NCI-H460 (cell line): ENCODE results near the gene SIPA1L3. TPM values are rescaled to one million over a fixed set of nuclear protein-coding genes. Genes with fewer than 3 reads are reported as not detected.

ENCODE experiments used
- DNase-seq: peaks from one replicate; pipeline ENCODE4 v3.0.0-alpha.2; 2016; ENCODE audit warnings: low read depth; ENCODE audit errors: extremely low read depth
- total RNA-seq: library from RNA; depleted of rRNA; stranded (reverse); fragments of >200 nt; shearing (Covaris generic); gene quantifications from 2 replicates; pipeline ENCODE4 v1.2.3, GENCODE V29; 2014

SIPA1L3 gene
- total RNA-seq, 1 experiment from 2014 or later = 3.4 TPM

GRCh38 chr19:38089440-38089839, 182.4 kb downstream of the SIPA1L3 start:
- no peak for DNase-seq

DNA sequence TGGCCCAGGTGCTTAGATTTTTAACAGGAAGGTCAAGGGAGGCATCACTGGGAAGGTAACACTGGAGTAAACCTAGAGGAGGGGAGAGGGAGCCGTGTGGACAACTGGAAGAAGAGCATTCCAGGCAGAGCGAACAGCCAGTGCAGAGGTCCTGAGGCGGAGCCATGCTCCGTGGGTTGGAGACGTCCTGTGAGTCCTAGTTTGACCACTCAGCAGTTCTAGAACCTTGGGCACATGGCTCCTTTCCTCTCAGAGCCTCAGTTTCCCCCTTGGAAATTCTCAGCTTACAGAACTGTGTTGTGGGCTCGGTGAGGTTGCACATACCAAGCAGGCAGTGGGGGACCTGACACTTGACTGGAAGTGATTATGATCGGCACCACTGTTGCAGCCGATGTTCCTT, 186.1 kb downstream of the SIPA1L3 start:
- no peak for DNase-seq

- no peak for DNase-seq
Observed at GRCh38 chr19:38093587-38093986, 186.6 kb downstream of the SIPA1L3 start.

GRCh38 chr19:38095411-38096308, 188.7 kb downstream of the SIPA1L3 start:
- peak; percentile 56 for DNase-seq

- DNase-seq = no peak
Observed at GRCh38 chr19:38099966-38100365, 193.0 kb downstream of the SIPA1L3 start.

DNA sequence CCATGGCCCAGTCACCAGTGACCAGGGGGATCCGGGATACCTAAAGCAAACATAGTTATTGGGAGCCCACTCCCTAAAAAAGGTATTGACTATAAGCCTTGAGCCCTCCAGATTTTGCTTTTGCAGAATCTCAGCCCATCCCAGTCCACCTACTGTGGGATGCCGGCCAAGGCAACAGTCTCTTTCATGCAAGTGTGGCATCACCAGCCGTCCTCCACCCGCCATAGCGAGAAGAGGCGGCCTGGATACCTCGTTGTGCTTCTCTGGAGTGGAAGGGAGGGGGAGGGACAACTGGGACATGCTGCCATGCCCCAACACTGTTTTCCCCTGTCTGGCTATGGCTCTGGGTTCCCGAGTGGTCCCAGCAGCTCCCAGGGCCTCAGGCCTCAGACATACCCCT, 193.6 kb downstream of the SIPA1L3 start:
- no peak for DNase-seq

DNA sequence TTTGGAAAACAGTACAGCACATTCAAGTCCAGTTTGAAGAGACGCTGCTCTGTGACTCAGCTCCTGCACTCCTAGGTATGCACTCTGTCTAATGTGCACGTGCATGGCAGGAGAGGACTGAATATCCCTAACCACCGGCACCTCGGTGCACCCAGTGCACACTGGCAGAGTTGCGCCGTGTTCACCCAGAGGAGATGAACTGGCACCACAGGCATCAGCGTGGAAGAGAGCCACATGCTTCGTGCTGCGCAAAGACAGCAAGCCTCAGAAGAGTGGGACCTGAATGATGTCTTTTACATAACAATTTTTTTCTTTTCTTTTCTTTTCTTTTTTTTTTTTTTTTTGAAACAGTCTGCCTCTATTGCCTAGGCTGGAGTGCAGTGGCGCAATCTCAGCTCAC, 194.7 kb downstream of the SIPA1L3 start:
- DNase-seq = no peak

DNA sequence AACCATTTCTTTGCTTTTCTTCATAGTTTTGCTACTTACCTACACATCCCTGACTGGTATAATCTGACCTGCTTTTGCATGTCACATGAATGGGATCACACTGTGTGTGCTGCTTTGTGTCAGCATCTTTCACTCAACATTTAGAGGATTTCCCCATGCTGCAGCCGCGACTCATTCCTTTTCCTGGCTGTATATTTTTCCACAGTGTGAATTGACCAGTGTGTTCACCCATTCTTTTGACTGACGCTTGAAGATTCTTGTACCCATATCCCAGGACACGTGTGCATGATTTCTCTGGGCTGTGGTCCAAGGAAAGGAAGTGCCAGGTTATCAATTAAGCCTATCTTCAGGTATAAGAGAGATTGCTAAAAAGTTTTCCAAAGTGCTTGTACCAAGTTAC, 198.6 kb downstream of the SIPA1L3 start:
- DNase-seq = no peak

GRCh38 chr19:38107129-38107528, 200.1 kb downstream of the SIPA1L3 start:
- no peak for DNase-seq

GRCh38 chr19:38111898-38112297, 204.9 kb downstream of the SIPA1L3 start:
- no peak for DNase-seq

DNA sequence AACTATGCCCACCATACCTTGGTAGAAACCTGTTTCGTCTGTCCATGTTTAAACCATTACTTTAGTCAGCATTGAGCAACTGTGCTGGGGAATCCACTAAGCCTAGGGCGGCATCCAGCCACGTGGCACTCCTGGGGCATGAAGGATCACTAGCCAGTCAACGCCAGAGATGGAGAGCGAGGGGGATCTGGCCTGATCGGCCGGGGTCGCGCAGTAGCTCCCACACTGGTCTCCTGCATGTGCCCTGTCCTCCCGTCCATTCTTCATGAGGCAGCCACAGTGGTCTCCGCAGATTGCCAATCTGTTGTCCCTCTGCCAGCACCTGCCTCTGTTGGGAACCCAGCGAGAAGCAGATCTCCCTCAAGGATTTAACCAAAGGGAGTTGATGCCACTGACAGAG, 207.6 kb downstream of the SIPA1L3 start:
- DNase-seq = no peak

DNA sequence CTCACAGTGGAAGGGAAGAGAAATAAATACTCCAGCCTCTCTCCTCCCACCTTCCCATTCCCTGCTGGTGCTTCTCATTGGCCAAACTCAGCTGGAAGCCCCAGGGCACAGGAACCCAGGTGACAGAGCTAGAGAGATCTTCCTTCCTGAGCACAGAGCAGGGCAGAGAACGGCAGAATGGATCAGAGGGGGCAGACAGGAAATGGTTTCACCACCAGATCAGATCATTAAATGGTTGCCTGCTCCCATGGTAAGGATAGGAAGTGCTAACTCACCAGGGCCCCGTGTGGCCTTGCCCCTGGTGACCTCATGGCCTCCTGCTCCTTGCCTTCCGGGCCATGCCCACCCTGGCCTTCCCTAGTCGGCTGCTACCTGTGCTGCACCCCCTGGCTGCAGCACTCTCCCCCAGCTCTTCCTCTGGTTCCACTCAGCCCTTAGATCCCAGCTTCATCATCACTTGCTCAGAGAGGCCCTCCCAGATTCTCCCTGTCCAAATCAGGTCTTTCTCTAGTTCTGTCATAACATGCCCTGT, 208.3 kb downstream of the SIPA1L3 start:
- DNase-seq = no peak

- DNase-seq = no peak
Observed at GRCh38 chr19:38118176-38118575, 211.2 kb downstream of the SIPA1L3 start.

- no peak for DNase-seq
Observed at GRCh38 chr19:38120471-38121025, 213.5 kb downstream of the SIPA1L3 start.

- DNase-seq = no peak
Observed at GRCh38 chr19:38122402-38123093, 215.5 kb downstream of the SIPA1L3 start.

GRCh38 chr19:38125238-38125637, 218.2 kb downstream of the SIPA1L3 start:
- no peak for DNase-seq

- no peak for DNase-seq
Observed at GRCh38 chr19:38130399-38130798, 223.4 kb downstream of the SIPA1L3 start.

- DNase-seq = no peak
Observed at GRCh38 chr19:38132781-38133180, 225.8 kb downstream of the SIPA1L3 start.

DNA sequence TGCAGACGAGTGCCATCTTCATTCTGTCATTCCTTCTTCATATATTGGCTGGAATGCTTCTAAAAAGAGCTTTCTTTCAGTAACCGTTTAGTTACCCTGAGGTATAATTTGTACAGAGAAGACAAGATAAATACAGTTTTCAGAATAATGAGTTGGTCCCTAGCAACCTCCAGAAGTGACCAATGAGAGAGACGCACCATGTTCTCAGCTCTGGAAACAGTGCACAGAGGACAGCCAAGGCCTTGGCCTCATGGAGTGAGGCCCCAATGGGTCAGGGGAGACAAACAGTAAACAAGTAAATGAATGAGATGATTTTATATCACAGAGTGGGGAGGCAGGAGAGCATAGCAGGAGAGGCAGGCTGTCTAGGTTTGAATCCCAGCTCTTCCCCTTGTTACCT, 226.3 kb downstream of the SIPA1L3 start:
- DNase-seq = no peak

GRCh38 chr19:38134540-38135149, 227.6 kb downstream of the SIPA1L3 start:
- DNase-seq = peak; percentile 23
